PC-9 (cell line): ENCODE measurements around the gene CYBC1. TPM values are rescaled to one million over a fixed set of nuclear protein-coding genes. Genes with fewer than 3 reads are reported as not detected.

Experiments used
- BruUV-seq: library from RNA; stranded (reverse); fragments of 400-500 nt; replicated peaks from 2 replicates; lab custom pipeline; 2021; lab: Mats Ljungman, UMichigan
- CTCF ChIA-PET: fragments of 300-600 bp; sonication (Branson Sonifier 250); formaldehyde crosslinking; loops from one replicate; lab custom pipeline; 2022; ENCODE audit warnings: antibody characterized with exemption; lab: Charles Lee
- POLR2A ChIA-PET: fragments of 300-600 bp; sonication (Branson Sonifier 250); formaldehyde crosslinking; loops from one replicate; lab custom pipeline; 2022; ENCODE audit warnings: antibody characterized with exemption; ENCODE audit not compliant: unreplicated experiment; lab: Charles Lee
- DNase-seq, 2 experiments: peaks; one replicate each; pipeline versions ENCODE4 v3.0.0 to v3.0.0-alpha.2; 2015 to 2022; ENCODE audit warnings: mixed read lengths in 1 of 2
- H2AFZ ChIP-seq: fragments of 200-600 bp; sonication (generic); 2 replicates; pipeline ENCODE4 v1.8.1; 2017; ENCODE audit warnings: antibody characterized with exemption
- H3F3A ChIP-seq: fragments of 200-600 bp; sonication (generic); 2 replicates; pipeline ENCODE4 v1.8.1; 2017; ENCODE audit warnings: antibody characterized with exemption, mild to moderate bottlenecking, low read depth; ENCODE audit not compliant: insufficient read depth
- H3K27ac ChIP-seq: fragments of 200-600 bp; sonication (generic); 2 replicates; pipeline ENCODE4 v1.6.1; 2016; ENCODE audit warnings: mixed run types
- H3K27me3 ChIP-seq: fragments of 200-600 bp; sonication (generic); 2 replicates; pipeline ENCODE4 v1.6.1; 2016; ENCODE audit warnings: low read depth, mixed run types; ENCODE audit not compliant: insufficient read depth
- H3K36me3 ChIP-seq: fragments of 200-600 bp; sonication (generic); 2 replicates; pipeline ENCODE4 v1.6.1; 2016; ENCODE audit warnings: low read depth, mixed run types
- H3K4me1 ChIP-seq: fragments of 200-600 bp; sonication (generic); replicated peaks from 2 replicates; pipeline ENCODE4 v1.6.1; 2016; ENCODE audit warnings: mixed run types; ENCODE audit not compliant: insufficient read depth
- H3K4me2 ChIP-seq: fragments of 200-600 bp; sonication (generic); 2 replicates; pipeline ENCODE4 v1.6.1; 2017; ENCODE audit warnings: mixed run types
- H3K4me3 ChIP-seq: fragments of 200-600 bp; sonication (generic); 2 replicates; pipeline ENCODE4 v1.6.1; 2016; ENCODE audit warnings: mixed run types
- H3K79me2 ChIP-seq: fragments of 200-600 bp; sonication (generic); 2 replicates; pipeline ENCODE4 v1.6.1; 2017; ENCODE audit warnings: low read depth, mixed run types
- H3K9me2 ChIP-seq: fragments of 200-600 bp; sonication (generic); 2 replicates; pipeline ENCODE4 v1.8.1; 2017; ENCODE audit warnings: mild to moderate bottlenecking; ENCODE audit not compliant: insufficient read depth
- H3K9me3 ChIP-seq: fragments of 200-600 bp; sonication (generic); 2 replicates; pipeline ENCODE4 v1.8.1; 2016; ENCODE audit warnings: low read depth; ENCODE audit not compliant: insufficient read depth
- H4K20me1 ChIP-seq: fragments of 200-600 bp; sonication (generic); 2 replicates; pipeline ENCODE4 v1.8.1; 2017; ENCODE audit not compliant: insufficient read depth
- EZH2 ChIP-seq: fragments of 200-600 bp; sonication (generic); IDR thresholded peaks from 2 replicates; pipeline ENCODE4 v1.8.0; 2017; ENCODE audit warnings: antibody characterized with exemption, low read depth
- intact Hi-C: fragments of 100-400 bp; cut with micrococcal nuclease; formaldehyde crosslinking; loops from one replicate; pipeline ENCODE4 v1.10.0; 2022; ENCODE audit not compliant: unreplicated experiment
- total RNA-seq: library from RNA; stranded (reverse); gene quantifications from 2 replicates; pipeline ENCODE4 v1.2.3, GENCODE V29; 2021
- TF ChIP-seq, protein P1 (sequence below): fragments of 200-600 bp; sonication (generic); conservative IDR thresholded peaks from 2 replicates; pipeline ENCODE4 v1.6.1; 2017; ENCODE audit warnings: mixed run types, antibody characterized with exemption, mild to moderate bottlenecking, moderate library complexity

Gene CYBC1
- total RNA-seq, 1 experiment from 2014 or later: 78.4 TPM

DNA sequence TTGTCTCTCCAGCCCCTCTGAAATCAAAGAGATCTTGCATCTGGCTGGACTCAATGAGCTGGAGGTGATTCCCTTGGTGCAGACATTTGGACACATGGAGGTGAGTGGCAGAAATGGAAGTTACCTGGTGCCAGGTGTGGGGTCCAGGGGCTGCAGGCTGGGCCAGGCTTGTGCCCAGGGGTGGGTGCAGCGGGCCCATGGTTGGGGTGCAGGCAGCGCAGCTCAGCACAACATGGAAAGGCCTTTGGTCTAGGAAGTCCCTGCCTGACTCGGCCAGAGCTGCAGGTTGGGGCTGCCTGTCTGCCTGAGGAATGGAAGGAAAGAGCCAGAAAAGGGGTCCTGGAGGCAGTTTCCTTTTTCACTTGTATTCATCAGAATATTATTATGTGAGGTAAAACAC, 22.0 kb downstream of the CYBC1 start:
- no peaks in the 10 kb centered on the region for H3K27me3 ChIP-seq
- H3K27ac ChIP-seq: no peak overlapping the region
- H3K79me2 ChIP-seq: no peaks in the 10 kb centered on the region
- no peaks in the 10 kb centered on the region for H3K9me2 ChIP-seq
- POLR2A ChIA-PET: no interaction called here
- no peaks in the 10 kb centered on the region for H3K36me3 ChIP-seq
- TF ChIP-seq, protein P1, sequence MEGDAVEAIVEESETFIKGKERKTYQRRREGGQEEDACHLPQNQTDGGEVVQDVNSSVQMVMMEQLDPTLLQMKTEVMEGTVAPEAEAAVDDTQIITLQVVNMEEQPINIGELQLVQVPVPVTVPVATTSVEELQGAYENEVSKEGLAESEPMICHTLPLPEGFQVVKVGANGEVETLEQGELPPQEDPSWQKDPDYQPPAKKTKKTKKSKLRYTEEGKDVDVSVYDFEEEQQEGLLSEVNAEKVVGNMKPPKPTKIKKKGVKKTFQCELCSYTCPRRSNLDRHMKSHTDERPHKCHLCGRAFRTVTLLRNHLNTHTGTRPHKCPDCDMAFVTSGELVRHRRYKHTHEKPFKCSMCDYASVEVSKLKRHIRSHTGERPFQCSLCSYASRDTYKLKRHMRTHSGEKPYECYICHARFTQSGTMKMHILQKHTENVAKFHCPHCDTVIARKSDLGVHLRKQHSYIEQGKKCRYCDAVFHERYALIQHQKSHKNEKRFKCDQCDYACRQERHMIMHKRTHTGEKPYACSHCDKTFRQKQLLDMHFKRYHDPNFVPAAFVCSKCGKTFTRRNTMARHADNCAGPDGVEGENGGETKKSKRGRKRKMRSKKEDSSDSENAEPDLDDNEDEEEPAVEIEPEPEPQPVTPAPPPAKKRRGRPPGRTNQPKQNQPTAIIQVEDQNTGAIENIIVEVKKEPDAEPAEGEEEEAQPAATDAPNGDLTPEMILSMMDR: no peak
- no peak for TF ChIP-seq EZH2
- intact Hi-C loops: no loop called here
- H2AFZ ChIP-seq: no peak overlapping the region
- H4K20me1 ChIP-seq: no peaks in the 10 kb centered on the region
- no peaks in the 10 kb centered on the region for H3F3A ChIP-seq
- no peaks in the 10 kb centered on the region for H3K4me1 ChIP-seq
- CTCF ChIA-PET: no interaction called here
- DNase-seq: no peak
- H3K4me2 ChIP-seq: no peak overlapping the region
- H3K9me3 ChIP-seq: no peaks in the 10 kb centered on the region
- no peak overlapping the region for H3K4me3 ChIP-seq
- BruUV-seq: no TSS peak

DNA sequence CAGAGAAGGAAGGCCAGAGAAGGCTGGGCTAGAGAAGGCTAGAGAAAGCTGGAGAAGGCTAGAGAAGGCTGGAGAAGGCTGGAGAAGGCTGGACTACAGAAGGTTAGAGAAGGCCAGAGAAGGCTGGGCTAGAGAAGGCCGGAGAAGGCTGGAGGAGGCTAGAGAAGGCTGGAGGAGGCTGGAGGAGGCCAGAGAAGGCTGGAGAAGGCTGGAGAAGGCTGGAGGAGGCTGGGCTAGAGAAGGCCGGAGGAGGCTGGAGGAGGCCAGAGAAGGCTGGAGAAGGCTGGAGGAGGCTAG, 25.7 kb downstream of the CYBC1 start:
- Histone ChIP-seq H3K4me2 (no peak overlapping the region), H3K36me3 (0 out of 2 replicates have a peak, but pooled peaks cover 3% of the 10 kb centered on the region), H2AFZ (no peak overlapping the region), H3K4me3 (no peak overlapping the region), H3F3A (no peaks in the 10 kb centered on the region), H3K9me2 (no peaks in the 10 kb centered on the region), H4K20me1 (no peaks in the 10 kb centered on the region), H3K27ac (no peak overlapping the region), H3K27me3 (no peaks in the 10 kb centered on the region), H3K79me2 (no peaks in the 10 kb centered on the region), H3K9me3 (no peaks in the 10 kb centered on the region), H3K4me1 (peaks cover under 1% of the 10 kb centered on the region)
- intact Hi-C loops: no loop called here
- ChIA-PET POLR2A (no interaction called here), CTCF (interaction anchor here (0.7 to 1.0 kb wide), 3 partner anchors 19 to 739 kb away, joined by 3 to 6 read pairs (median 3); no protein-coding TSS in a partner anchor)
- TF ChIP-seq, protein P1: no peak; the same call in 1 of the 2 replicates
- no peak for TF ChIP-seq EZH2
- BruUV-seq: no TSS peak
- DNase-seq: no peak

DNA sequence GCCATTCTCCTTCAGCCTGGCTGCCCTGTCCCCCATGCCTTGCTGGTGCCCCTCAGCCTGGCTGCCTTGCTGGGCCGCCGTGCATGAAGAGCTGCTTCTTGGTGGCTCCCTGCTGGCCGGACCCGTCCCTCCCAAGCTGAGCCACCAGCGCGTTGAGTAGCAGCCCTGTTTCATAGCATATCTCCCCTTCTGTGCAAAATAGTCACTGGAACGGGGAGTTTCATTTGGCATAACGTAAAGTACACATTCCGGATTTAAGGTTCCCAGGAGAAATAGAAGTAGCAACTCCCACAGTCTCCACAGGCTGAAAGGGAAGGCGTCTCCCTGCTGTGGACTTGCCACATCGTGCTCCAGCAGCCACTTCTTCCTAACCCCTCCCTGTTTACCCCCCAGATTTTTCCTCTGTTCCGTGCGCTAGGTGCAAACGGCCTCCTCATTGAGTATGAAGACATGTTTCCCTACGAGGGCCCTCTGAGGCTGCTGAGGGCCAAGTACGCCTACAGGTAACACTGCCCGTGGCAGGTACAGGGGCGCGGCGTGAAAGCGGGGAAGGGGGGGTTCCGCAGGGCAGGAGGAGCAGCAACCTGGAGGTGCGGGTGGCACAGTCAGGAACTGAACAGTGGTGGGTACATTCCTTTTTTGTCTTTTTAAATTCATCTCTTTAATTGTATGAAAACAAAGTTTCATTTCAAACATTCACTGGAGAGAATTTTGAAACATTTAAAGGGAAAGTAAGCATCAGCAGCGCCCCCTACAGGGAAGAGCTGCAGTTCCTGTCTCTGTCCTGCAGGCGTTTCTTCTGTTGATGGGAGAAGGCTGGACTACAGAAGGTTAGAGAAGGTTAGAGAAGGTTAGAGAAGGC, 26.3 kb downstream of the CYBC1 start:
- H3K27ac ChIP-seq: no peak overlapping the region
- H4K20me1 ChIP-seq: no peaks in the 10 kb centered on the region
- peak in 1 of 2 experiments; percentile 31 for DNase-seq
- peaks cover 7% of the 10 kb centered on the region for H3K4me1 ChIP-seq
- no peaks in the 10 kb centered on the region for H3K9me2 ChIP-seq
- ChIA-PET POLR2A (no interaction called here), CTCF (interaction anchor here (0.6 to 1.0 kb wide), 4 partner anchors 20 to 738 kb away, joined by 3 to 11 read pairs (median 4); no protein-coding TSS in a partner anchor)
- no peak overlapping the region for H3K4me3 ChIP-seq
- no TSS peak for BruUV-seq
- 0 out of 2 replicates have a peak, but pooled peaks cover 3% of the 10 kb centered on the region for H3K36me3 ChIP-seq
- no peaks in the 10 kb centered on the region for H3K9me3 ChIP-seq
- no peak overlapping the region for H3K4me2 ChIP-seq
- no peaks in the 10 kb centered on the region for H3K27me3 ChIP-seq
- no peak overlapping the region for H2AFZ ChIP-seq
- H3K79me2 ChIP-seq: no peaks in the 10 kb centered on the region
- TF ChIP-seq EZH2: no peak
- TF ChIP-seq, protein P1: peak; percentile 76
- intact Hi-C loops: no loop called here
- no peaks in the 10 kb centered on the region for H3F3A ChIP-seq
